H1 (cell line): ENCODE data around the gene OSR1. TPM values are rescaled to one million over a fixed set of nuclear protein-coding genes. Genes with fewer than 3 reads are reported as not detected.
A peak's percentile ranks its signal among the peaks of the same experiment; 100 is the strongest.

Source experiments
- CBX8 ChIP-seq: fragments of 300-800, 300-1000 bp; sonication (generic); IDR thresholded peaks from 2 replicates; pipeline ENCODE4 v1.7.1; 2016; ENCODE audit warnings: low read depth, low read length, borderline replicate concordance
- MAX ChIP-seq: IDR thresholded peaks from 2 replicates; pipeline ENCODE4 v1.6.1; 2012; ENCODE audit warnings: inconsistent platforms
- RNF2 ChIP-seq: fragments of 200-900, 300-1000 bp; sonication (generic); IDR thresholded peaks from 2 replicates; pipeline ENCODE4 v1.7.1; 2016; ENCODE audit warnings: borderline replicate concordance, low read depth, mild to moderate bottlenecking, antibody characterized with exemption, low read length; ENCODE audit not compliant: poor library complexity, severe bottlenecking; ENCODE audit errors: missing control alignments
- SIRT6 ChIP-seq: IDR thresholded peaks from one replicate; pipeline ENCODE4 v1.7.1; 2012; ENCODE audit warnings: low read length, inconsistent platforms
- SUZ12 ChIP-seq: fragments of 200-600 bp; sonication (generic); IDR thresholded peaks from 2 replicates; pipeline ENCODE4 v1.6.1; 2012; ENCODE audit warnings: mild to moderate bottlenecking, inconsistent platforms, low read length, moderate library complexity, mixed read lengths
- ZNF274 ChIP-seq: IDR thresholded peaks from 2 replicates; pipeline ENCODE4 v1.7.0; 2012; ENCODE audit warnings: low read length, borderline replicate concordance; ENCODE audit errors: extremely low read depth
- polyA plus RNA-seq, 7 experiments: library from polyadenylated mRNA; depleted of rRNA in 3 of 7; stranded (reverse) in 5 of 7; unstranded in 2 of 7; fragments of >200 nt in 5 of 7; fragments of 200-250 nt in 2 of 7; gene quantifications; 1 replicate in 5 of 7; 2 replicates in 1 of 7; 4 replicates in 1 of 7; pipeline versions ENCODE4 v1.2.1 to v1.2.3, GENCODE V29; 2011 to 2013; ENCODE audit warnings: missing spikeins in 2 of 7, mixed read lengths in 2 of 7
- total RNA-seq: library from RNA; stranded (reverse); fragmentation: NEBNext Ultra II Directional; extraction: Animal tissue kit (Norgen Biotek cat#: 25700); gene quantifications from 2 replicates; pipeline ENCODE4 v1.2.1, GENCODE V29; 2021
- TF ChIP-seq, protein P1 (sequence below), 3 experiments: IDR thresholded peaks; 1 replicate in 2 of 3; 2 replicates in 1 of 3; pipeline versions ENCODE4 v1.5.1 to v1.6.1; 2011; ENCODE audit warnings: low read length in 3 of 3, mild to moderate bottlenecking in 3 of 3, inconsistent platforms in 2 of 3, low read depth in 1 of 3, moderate library complexity in 1 of 3; ENCODE audit not compliant: insufficient read depth in 1 of 3; ENCODE audit errors: control extremely low read depth in 1 of 3

Gene OSR1
- total and polyA plus RNA-seq, 2 of the 8 experiments (the other 6 are each of a cell fraction or from before 2014, with no cell fraction given), result 0.05 to 0.22 TPM

GRCh38 chr2:19360966-19361321 lies 2.5 kb upstream of the OSR1 start (continued):
- TF ChIP-seq, protein P1, sequence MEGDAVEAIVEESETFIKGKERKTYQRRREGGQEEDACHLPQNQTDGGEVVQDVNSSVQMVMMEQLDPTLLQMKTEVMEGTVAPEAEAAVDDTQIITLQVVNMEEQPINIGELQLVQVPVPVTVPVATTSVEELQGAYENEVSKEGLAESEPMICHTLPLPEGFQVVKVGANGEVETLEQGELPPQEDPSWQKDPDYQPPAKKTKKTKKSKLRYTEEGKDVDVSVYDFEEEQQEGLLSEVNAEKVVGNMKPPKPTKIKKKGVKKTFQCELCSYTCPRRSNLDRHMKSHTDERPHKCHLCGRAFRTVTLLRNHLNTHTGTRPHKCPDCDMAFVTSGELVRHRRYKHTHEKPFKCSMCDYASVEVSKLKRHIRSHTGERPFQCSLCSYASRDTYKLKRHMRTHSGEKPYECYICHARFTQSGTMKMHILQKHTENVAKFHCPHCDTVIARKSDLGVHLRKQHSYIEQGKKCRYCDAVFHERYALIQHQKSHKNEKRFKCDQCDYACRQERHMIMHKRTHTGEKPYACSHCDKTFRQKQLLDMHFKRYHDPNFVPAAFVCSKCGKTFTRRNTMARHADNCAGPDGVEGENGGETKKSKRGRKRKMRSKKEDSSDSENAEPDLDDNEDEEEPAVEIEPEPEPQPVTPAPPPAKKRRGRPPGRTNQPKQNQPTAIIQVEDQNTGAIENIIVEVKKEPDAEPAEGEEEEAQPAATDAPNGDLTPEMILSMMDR (IDR thresholded peaks at IDR 0.05; ENCODE audit: control extremely low read depth in 1 of 3, insufficient read depth in 1 of 3, low read depth in 1 of 3, low read length in 3 of 3), result no peak
- no peak for TF ChIP-seq ZNF274
- 0 out of 2 replicates have a peak, but pooled peaks have one; percentile 58 for TF ChIP-seq CBX8
- TF ChIP-seq RNF2, result no peak
- no peak for TF ChIP-seq SIRT6
- no peak; the same call in 1 of the 2 replicates for TF ChIP-seq SUZ12
- no peak for TF ChIP-seq MAX
